RCC 7860 (cell line): ENCODE measurements around the gene DARS1.
"Not testable (repeated sequence)": the region's sequence is repeated elsewhere in the genome, so short reads cannot be mapped to it uniquely, and the experiment has no call there.

Source experiments
- DNase-seq: peaks from one replicate; pipeline ENCODE4 v3.0.0-alpha.2; 2015; ENCODE audit warnings: low spot score
- FAIRE-seq: peaks from 2 replicates; lab custom pipeline; 2012; peaks lifted over from hg19 to GRCh38; lab: Jason Lieb, UNC

DARS1 gene

GRCh38 chr2:135893374-135893794 lies 92.0 kb downstream of the DARS1 start:
- no peak for FAIRE-seq
- no peak for DNase-seq

GRCh38 chr2:135890835-135891234 lies 94.6 kb downstream of the DARS1 start:
- DNase-seq (no peak), FAIRE-seq (no peak)

GRCh38 chr2:135890149-135890548 lies 95.3 kb downstream of the DARS1 start:
- FAIRE-seq (no peak), DNase-seq (no peak)

GRCh38 chr2:135888587-135888986 lies 96.8 kb downstream of the DARS1 start:
- not testable (repeated sequence) for FAIRE-seq

GRCh38 chr2:135885709-135886108 lies 99.7 kb downstream of the DARS1 start:
- FAIRE-seq (no peak), DNase-seq (no peak)

More at GRCh38 chr2:135888587-135888986, 96.8 kb downstream of the DARS1 start:
- DNase-seq, result not testable (repeated sequence)

GRCh38 chr2:135882415-135882814 lies 103.0 kb downstream of the DARS1 start:
- DNase-seq, result no peak
- no peak for FAIRE-seq

- DNase-seq, FAIRE-seq: not testable (repeated sequence)
Observed at GRCh38 chr2:135876770-135877169, 108.7 kb downstream of the DARS1 start.

GRCh38 chr2:135876066-135876711 lies 109.2 kb downstream of the DARS1 start, which contains the start of gene MCM6:
TSS of gene MCM6 (minus strand) at chr2:135876443. CDS start at chr2:135876365, 78 bp downstream.
- FAIRE-seq (peak; percentile 89), DNase-seq (peak; percentile 95)

GRCh38 chr2:135875491-135876065 lies 109.8 kb downstream of the DARS1 start:
- FAIRE-seq (no peak), DNase-seq (no peak)

GRCh38 chr2:135874777-135875365 lies 110.6 kb downstream of the DARS1 start:
- FAIRE-seq, result no peak
- DNase-seq, result no peak

- no peak for FAIRE-seq
- DNase-seq, result no peak
Observed at GRCh38 chr2:135870571-135870970, 114.9 kb downstream of the DARS1 start.

GRCh38 chr2:135863233-135863632 lies 122.2 kb downstream of the DARS1 start:
- DNase-seq (no peak), FAIRE-seq (no peak)

GRCh38 chr2:135862718-135863117 lies 122.7 kb downstream of the DARS1 start:
- DNase-seq (no peak), FAIRE-seq (no peak)
